Fibroblast of mammary gland (primary cell): ENCODE measurements around the gene CPNE5.

Experiments used
- DNase-seq: peaks from one replicate; pipeline ENCODE4 v3.0.0-alpha.2; 2010; ENCODE audit warnings: low read depth
- H3K4me3 ChIP-seq: 2 replicates; pipeline ENCODE4 v1.5.1; 2011; ENCODE audit warnings: low read depth, mild to moderate bottlenecking, low read length, moderate library complexity; ENCODE audit not compliant: control insufficient read depth
- CTCF ChIP-seq: conservative IDR thresholded peaks from 2 replicates; pipeline ENCODE4 v1.5.1; 2011; ENCODE audit warnings: low read depth, low read length, inconsistent platforms; ENCODE audit not compliant: control insufficient read depth, insufficient read depth

The CPNE5 gene

GRCh38 chr6:36746251-36746650 is 93.0 kb downstream of the CPNE5 start:
- no peak for DNase-seq
- TF ChIP-seq CTCF: no peak
- H3K4me3 ChIP-seq: no peak overlapping the region

GRCh38 chr6:36745836-36746235 is 93.4 kb downstream of the CPNE5 start:
- no peak for DNase-seq
- no peak for TF ChIP-seq CTCF
- no peak overlapping the region for H3K4me3 ChIP-seq

- no peak for DNase-seq
- TF ChIP-seq CTCF: no peak
- no peak overlapping the region for H3K4me3 ChIP-seq
These were observed 94.0 kb downstream of the CPNE5 start for GRCh38 chr6:36745283-36745682.

GRCh38 chr6:36744304-36744673 is 95.0 kb downstream of the CPNE5 start:
- DNase-seq: no peak

GRCh38 chr6:36743538-36744303 is 95.5 kb downstream of the CPNE5 start:
- no peak for DNase-seq
- no peak for TF ChIP-seq CTCF
- no peak overlapping the region for H3K4me3 ChIP-seq

More at GRCh38 chr6:36744304-36744673, 95.0 kb downstream of the CPNE5 start:
- TF ChIP-seq CTCF: no peak
- H3K4me3 ChIP-seq: no peak overlapping the region

GRCh38 chr6:36743032-36743431 is 96.2 kb downstream of the CPNE5 start:
- no peak for TF ChIP-seq CTCF
- no peak for DNase-seq
- no peak overlapping the region for H3K4me3 ChIP-seq
